Nephron progenitor cell (in vitro differentiated cells): Measurements from ENCODE around the gene CHST12.

Experiments used
- DNase-seq: peaks from one replicate; pipeline ENCODE4 v3.0.0; 2021
- H3K27ac Mint-ChIP-seq: 2 replicates; pipeline ENCODE4 v1.8.0; 2021; ENCODE audit warnings: mild to moderate bottlenecking, moderate library complexity, mixed read lengths
- H3K27me3 Mint-ChIP-seq: 2 replicates; pipeline ENCODE4 v1.8.0; 2021; ENCODE audit warnings: mild to moderate bottlenecking, low read depth, mixed read lengths; ENCODE audit not compliant: poor library complexity
- H3K36me3 Mint-ChIP-seq: 2 replicates; pipeline ENCODE4 v1.8.0; 2021; ENCODE audit warnings: low read depth, mixed read lengths
- H3K4me1 Mint-ChIP-seq: 2 replicates; pipeline ENCODE4 v1.8.0; 2021; ENCODE audit warnings: mixed read lengths
- H3K4me3 Mint-ChIP-seq: 2 replicates; pipeline ENCODE4 v1.8.0; 2021; ENCODE audit warnings: mild to moderate bottlenecking, moderate library complexity, mixed read lengths
- H3K9me3 Mint-ChIP-seq: 2 replicates; pipeline ENCODE4 v1.8.0; 2021; ENCODE audit warnings: mild to moderate bottlenecking, moderate library complexity, mixed read lengths
- CTCF ChIP-seq: fragments of 200-600 bp; sonication (generic); IDR thresholded peaks from 2 replicates; pipeline ENCODE4 v1.5.0; 2021; ENCODE audit warnings: antibody characterized with exemption

Gene CHST12

GRCh38 chr7:2478399-2478785 lies 75.0 kb downstream of the CHST12 start:
- H3K9me3 Mint-ChIP-seq, result peaks cover 6% of the 10 kb centered on the region
- H3K36me3 Mint-ChIP-seq, result no peaks in the 10 kb centered on the region
- no peak overlapping the region for H3K4me3 Mint-ChIP-seq
- H3K27ac Mint-ChIP-seq, result no peak overlapping the region
- no peaks in the 10 kb centered on the region for H3K27me3 Mint-ChIP-seq
- no peak for TF ChIP-seq CTCF
- DNase-seq, result no peak
- peaks cover 35% of the 10 kb centered on the region for H3K4me1 Mint-ChIP-seq

GRCh38 chr7:2478800-2479199 lies 75.4 kb downstream of the CHST12 start:
- no peak overlapping the region for H3K27ac Mint-ChIP-seq
- H3K4me1 Mint-ChIP-seq, result peaks cover 31% of the 10 kb centered on the region
- no peak for DNase-seq
- H3K36me3 Mint-ChIP-seq, result no peaks in the 10 kb centered on the region
- H3K27me3 Mint-ChIP-seq, result no peaks in the 10 kb centered on the region
- H3K9me3 Mint-ChIP-seq, result peaks cover 6% of the 10 kb centered on the region
- no peak for TF ChIP-seq CTCF
- H3K4me3 Mint-ChIP-seq, result no peak overlapping the region

DNA sequence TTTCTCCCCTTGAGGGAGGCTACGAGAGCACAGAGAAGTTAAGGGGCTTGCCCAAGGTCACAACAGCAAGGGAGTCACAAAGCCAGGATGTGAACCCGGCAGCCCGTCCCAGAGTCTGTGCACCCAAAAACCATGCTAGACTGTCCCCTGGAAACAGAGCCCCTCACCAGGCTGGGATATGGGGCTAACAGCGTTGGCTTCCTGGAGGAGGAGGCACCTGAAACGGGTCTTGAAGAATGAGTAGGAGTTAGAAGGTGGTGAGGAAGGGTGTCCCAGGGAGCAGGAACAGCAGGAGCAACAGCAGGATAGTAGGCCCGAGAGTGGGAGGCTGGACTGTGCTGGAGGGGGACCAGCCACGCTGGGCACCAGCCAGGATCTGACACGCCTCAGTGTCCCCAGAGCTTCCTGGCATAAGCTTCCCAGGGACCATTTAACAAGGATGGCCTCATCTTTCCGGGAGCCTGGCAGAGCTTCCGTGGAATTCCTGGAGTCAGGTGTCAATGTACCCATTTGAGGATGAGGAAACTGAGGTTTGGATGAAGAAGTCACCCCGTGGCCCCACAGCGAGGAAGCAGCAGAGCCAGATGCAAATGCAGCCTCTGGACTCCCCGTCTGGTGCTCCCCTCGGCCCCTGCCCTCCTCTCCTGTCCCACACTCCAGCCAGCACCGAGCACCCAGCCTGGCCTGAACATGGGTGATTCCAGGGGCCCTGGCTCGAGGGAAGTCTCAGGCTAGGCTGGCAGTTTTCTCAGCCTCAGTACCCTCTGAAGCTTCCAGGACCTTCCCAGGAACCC lies 76.1 kb downstream of the CHST12 start:
- no peaks in the 10 kb centered on the region for H3K27me3 Mint-ChIP-seq
- H3K4me1 Mint-ChIP-seq, result peaks cover 30% of the 10 kb centered on the region
- H3K9me3 Mint-ChIP-seq, result peaks cover 6% of the 10 kb centered on the region
- H3K4me3 Mint-ChIP-seq, result no peak overlapping the region
- H3K36me3 Mint-ChIP-seq, result no peaks in the 10 kb centered on the region
- DNase-seq, result no peak
- H3K27ac Mint-ChIP-seq, result no peak overlapping the region
- no peak for TF ChIP-seq CTCF

GRCh38 chr7:2480070-2480408 lies 76.6 kb downstream of the CHST12 start:
- no peaks in the 10 kb centered on the region for H3K27me3 Mint-ChIP-seq
- TF ChIP-seq CTCF, result no peak
- H3K4me1 Mint-ChIP-seq, result peaks cover 34% of the 10 kb centered on the region
- no peak overlapping the region for H3K27ac Mint-ChIP-seq
- H3K36me3 Mint-ChIP-seq, result no peaks in the 10 kb centered on the region
- H3K4me3 Mint-ChIP-seq, result no peak overlapping the region
- peaks cover 6% of the 10 kb centered on the region for H3K9me3 Mint-ChIP-seq
- peak; percentile 53 for DNase-seq

DNA sequence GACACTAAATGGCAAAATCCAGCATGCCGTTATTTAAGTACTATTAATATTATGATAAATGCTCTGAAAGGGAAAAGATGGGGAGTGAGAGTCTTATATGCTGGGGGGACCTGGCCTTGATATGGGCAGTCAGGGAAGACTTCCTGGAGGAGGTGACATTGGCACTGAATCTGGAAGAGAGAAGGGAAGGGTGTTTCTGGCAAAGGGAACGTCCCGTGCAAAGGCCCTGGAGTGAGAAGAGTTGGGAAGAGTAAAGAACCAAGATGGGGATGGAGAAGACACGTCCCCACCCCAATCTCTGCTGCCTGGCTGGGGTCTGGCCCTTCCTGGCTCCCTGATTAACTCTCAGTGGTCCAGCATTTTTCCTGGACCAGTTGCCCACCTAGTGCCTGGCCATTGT lies 77.8 kb downstream of the CHST12 start:
- Mint-ChIP-seq H3K27ac (no peak overlapping the region), H3K27me3 (no peaks in the 10 kb centered on the region), H3K4me3 (no peak overlapping the region), H3K36me3 (no peaks in the 10 kb centered on the region), H3K4me1 (peaks cover 35% of the 10 kb centered on the region), H3K9me3 (peaks cover 6% of the 10 kb centered on the region)
- no peak for DNase-seq
- TF ChIP-seq CTCF, result no peak
